ENCODE data around the gene PLXNA4. TPM values are rescaled to one million over a fixed set of nuclear protein-coding genes. Genes with fewer than 3 reads are reported as not detected.
A peak's percentile ranks its signal among the peaks of the same experiment; 100 is the strongest.

The PLXNA4 gene
- total and polyA plus RNA-seq, 3 experiments from 2014 or later = 0.02 to 0.05 TPM; not detected in 1

DNA sequence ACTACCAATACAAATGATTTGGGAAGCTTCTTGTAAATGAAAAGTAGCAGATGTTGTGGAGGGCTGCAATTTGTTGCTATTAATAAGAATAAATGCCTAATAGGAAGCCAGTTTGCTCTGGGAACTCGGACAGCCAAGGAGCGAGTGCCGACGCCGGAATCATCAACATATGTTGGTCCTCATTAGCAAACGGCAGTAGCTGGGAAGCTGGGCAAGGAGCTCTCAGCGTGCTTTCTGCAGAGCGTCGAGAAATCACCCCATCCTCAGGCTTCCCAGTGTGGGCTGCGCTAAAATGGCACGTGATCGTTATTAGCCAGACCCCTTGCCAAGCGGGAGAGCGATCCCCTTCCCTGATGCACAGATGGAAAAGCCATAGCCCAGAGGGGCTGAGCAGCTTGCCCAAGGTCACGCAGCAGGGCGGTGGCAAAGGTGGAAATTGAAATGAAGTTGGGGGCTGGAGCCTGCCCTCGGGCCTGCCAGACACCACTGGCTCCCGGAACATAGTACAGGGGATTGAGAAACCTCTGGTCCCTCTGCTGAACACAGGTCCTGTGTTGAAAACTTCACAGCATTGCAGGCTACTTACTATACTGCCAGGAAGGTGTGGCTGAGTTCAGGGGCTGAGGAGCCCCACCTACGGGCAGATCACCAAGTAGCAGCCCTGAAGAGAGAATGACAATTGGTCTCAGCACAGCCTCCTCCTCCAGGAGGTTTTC, 326.9 kb downstream of the PLXNA4 start:
- no peak overlapping the region for H3K27ac Mint-ChIP-seq
- Histone ChIP-seq H3K4me3 (ENCODE audit: low read length) (no peak overlapping the region), H3K27me3 (ENCODE audit: insufficient read depth, low read length, poor library complexity, severe bottlenecking) (no peaks in the 10 kb centered on the region), H3K9me3 (ENCODE audit: low read length) (no peaks in the 10 kb centered on the region), H3K27ac (ENCODE audit: low read depth, low read length) (no peak overlapping the region), H3K4me1 (ENCODE audit: insufficient read depth, low read length) (no peaks in the 10 kb centered on the region), H3K36me3 (ENCODE audit: insufficient read depth, low read length) (no peaks in the 10 kb centered on the region)
- peaks cover 13 to 30% of the 10 kb centered on the region in 2 donors for H3K27me3 Mint-ChIP-seq
- no peak overlapping the region for H3K4me3 Mint-ChIP-seq
- H3K36me3 Mint-ChIP-seq = no peaks in the 10 kb centered on the region
- no peaks in the 10 kb centered on the region for H3K4me1 Mint-ChIP-seq
- no peak for DNase-seq
- ChIA-PET POLR2A (no interaction called here), CTCF (no interaction called here)
- peaks cover 0 to 7% (median 3%) of the 10 kb centered on the region in 5 donors for H3K9me3 Mint-ChIP-seq

DNA sequence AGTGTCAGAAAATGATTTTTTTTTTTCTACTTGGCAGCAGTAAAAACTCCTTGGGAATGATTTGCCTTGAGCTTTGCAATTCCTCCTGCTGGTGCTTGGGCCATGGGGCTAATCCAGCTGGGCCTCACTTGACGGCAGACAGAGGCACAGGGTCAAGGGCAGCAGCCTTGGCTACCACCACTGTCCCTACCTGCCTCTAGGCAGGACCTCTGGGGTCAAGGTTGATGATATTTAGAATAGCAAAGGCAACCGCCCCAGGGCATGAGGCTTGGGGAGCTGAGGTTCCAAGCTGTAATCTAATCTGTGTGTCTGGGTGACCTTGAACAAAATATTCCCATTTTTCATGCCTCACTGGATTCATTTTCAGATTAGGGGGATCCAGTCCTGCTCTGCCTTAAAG, 327.4 kb downstream of the PLXNA4 start:
- POLR2A ChIA-PET = no interaction called here
- H3K27ac ChIP-seq (ENCODE audit: low read depth, low read length) = no peak overlapping the region
- CTCF ChIA-PET = no interaction called here
- DNase-seq = no peak
- no peaks in the 10 kb centered on the region for H3K36me3 ChIP-seq (ENCODE audit: insufficient read depth, low read length)
- Mint-ChIP-seq H3K36me3 (no peaks in the 10 kb centered on the region), H3K27ac (no peak overlapping the region), H3K27me3 (peaks cover 11 to 31% of the 10 kb centered on the region in 2 donors), H3K4me3 (no peak overlapping the region), H3K4me1 (no peaks in the 10 kb centered on the region), H3K9me3 (peaks cover 0 to 7% (median 3%) of the 10 kb centered on the region in 5 donors)
- no peaks in the 10 kb centered on the region for H3K27me3 ChIP-seq (ENCODE audit: insufficient read depth, low read length, poor library complexity, severe bottlenecking)
- no peaks in the 10 kb centered on the region for H3K9me3 ChIP-seq (ENCODE audit: low read length)
- no peak overlapping the region for H3K4me3 ChIP-seq (ENCODE audit: low read length)
- no peaks in the 10 kb centered on the region for H3K4me1 ChIP-seq (ENCODE audit: insufficient read depth, low read length)

GRCh38 chr7:132247995-132248618, 328.2 kb downstream of the PLXNA4 start:
- H3K4me1 Mint-ChIP-seq = no peaks in the 10 kb centered on the region
- Histone ChIP-seq H3K9me3 (ENCODE audit: low read length) (no peaks in the 10 kb centered on the region), H3K4me1 (ENCODE audit: insufficient read depth, low read length) (no peaks in the 10 kb centered on the region), H3K4me3 (ENCODE audit: low read length) (no peak overlapping the region), H3K36me3 (ENCODE audit: insufficient read depth, low read length) (no peaks in the 10 kb centered on the region), H3K27ac (ENCODE audit: low read depth, low read length) (no peak overlapping the region), H3K27me3 (ENCODE audit: insufficient read depth, low read length, poor library complexity, severe bottlenecking) (no peaks in the 10 kb centered on the region)
- H3K36me3 Mint-ChIP-seq = no peaks in the 10 kb centered on the region
- peaks cover 0 to 7% (median 3%) of the 10 kb centered on the region in 5 donors for H3K9me3 Mint-ChIP-seq
- H3K27me3 Mint-ChIP-seq = peaks cover 5 to 31% of the 10 kb centered on the region in 2 donors
- no peak overlapping the region for H3K4me3 Mint-ChIP-seq
- no peak overlapping the region for H3K27ac Mint-ChIP-seq
- POLR2A ChIA-PET = no interaction called here
- CTCF ChIA-PET = no interaction called here
- DNase-seq = no peak

GRCh38 chr7:132246591-132246990, 329.7 kb downstream of the PLXNA4 start:
- ChIA-PET CTCF (no interaction called here), POLR2A (no interaction called here)
- Histone ChIP-seq H3K4me3 (ENCODE audit: low read length) (no peak overlapping the region), H3K4me1 (ENCODE audit: insufficient read depth, low read length) (no peaks in the 10 kb centered on the region), H3K27me3 (ENCODE audit: insufficient read depth, low read length, poor library complexity, severe bottlenecking) (no peaks in the 10 kb centered on the region), H3K9me3 (ENCODE audit: low read length) (no peaks in the 10 kb centered on the region), H3K36me3 (ENCODE audit: insufficient read depth, low read length) (no peaks in the 10 kb centered on the region), H3K27ac (ENCODE audit: low read depth, low read length) (no peak overlapping the region)
- no peaks in the 10 kb centered on the region for H3K4me1 Mint-ChIP-seq
- DNase-seq = no peak
- no peak overlapping the region for H3K27ac Mint-ChIP-seq
- H3K27me3 Mint-ChIP-seq = peaks cover 5 to 28% of the 10 kb centered on the region in 2 donors
- no peaks in the 10 kb centered on the region for H3K36me3 Mint-ChIP-seq
- H3K4me3 Mint-ChIP-seq = no peak overlapping the region
- H3K9me3 Mint-ChIP-seq = peaks cover 0 to 7% (median 3%) of the 10 kb centered on the region in 5 donors

DNA sequence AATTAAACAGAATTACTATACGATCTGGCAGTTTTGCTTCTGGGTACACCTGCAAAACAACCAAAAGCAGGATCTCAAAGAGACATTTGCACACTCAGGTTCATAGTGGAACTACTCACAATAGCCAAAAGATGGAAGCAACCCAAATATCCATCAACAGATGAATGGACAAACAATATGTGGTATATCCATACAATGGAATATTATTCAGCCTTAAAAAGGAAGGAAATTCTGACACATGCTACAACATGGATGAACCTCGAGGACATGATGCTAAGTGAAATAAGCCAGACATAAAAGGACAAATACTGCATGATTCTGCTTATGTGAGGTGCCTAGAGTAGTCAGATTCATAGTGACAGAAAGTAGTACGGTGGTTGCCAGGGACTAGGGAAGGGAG, 330.7 kb downstream of the PLXNA4 start:
- no peak for DNase-seq
- Histone ChIP-seq H3K4me3 (ENCODE audit: low read length) (no peak overlapping the region), H3K27ac (ENCODE audit: low read depth, low read length) (no peak overlapping the region), H3K36me3 (ENCODE audit: insufficient read depth, low read length) (no peaks in the 10 kb centered on the region), H3K27me3 (ENCODE audit: insufficient read depth, low read length, poor library complexity, severe bottlenecking) (no peaks in the 10 kb centered on the region), H3K4me1 (ENCODE audit: insufficient read depth, low read length) (no peaks in the 10 kb centered on the region), H3K9me3 (ENCODE audit: low read length) (no peaks in the 10 kb centered on the region)
- ChIA-PET POLR2A (no interaction called here), CTCF (no interaction called here)
- Mint-ChIP-seq H3K9me3 (peaks cover 0 to 7% (median 3%) of the 10 kb centered on the region in 5 donors), H3K4me3 (no peak overlapping the region), H3K27me3 (peaks cover 5 to 28% of the 10 kb centered on the region in 2 donors), H3K4me1 (no peaks in the 10 kb centered on the region), H3K36me3 (no peaks in the 10 kb centered on the region), H3K27ac (no peak overlapping the region)

DNA sequence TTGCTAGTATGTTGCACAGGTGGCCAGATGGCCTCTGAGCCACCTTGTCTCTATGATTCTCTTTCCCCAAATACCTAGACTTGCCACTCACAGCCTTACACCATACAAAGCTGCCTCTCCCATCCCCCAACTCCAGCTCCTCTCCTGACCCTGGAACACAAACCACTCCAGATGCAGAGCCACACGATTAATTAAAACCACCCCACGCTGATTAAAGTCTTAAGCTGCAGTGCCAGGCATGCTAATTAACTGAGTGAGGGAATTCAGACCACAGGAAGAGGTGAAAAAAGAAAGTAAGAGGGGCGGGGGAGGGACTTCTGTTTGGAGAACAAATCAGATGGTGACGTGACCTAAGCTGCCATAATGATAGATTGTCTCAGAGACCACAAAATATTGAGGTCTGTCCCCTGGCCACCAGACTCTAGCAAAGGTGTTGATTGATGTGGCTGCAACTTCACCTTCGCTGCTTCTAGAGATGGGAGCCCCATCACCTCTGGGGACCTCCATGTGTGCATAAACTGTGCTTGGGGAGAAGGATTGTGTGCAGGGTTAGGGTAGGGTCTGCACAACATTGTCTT, 331.3 kb downstream of the PLXNA4 start:
- H3K4me3 ChIP-seq (ENCODE audit: low read length) = no peak overlapping the region
- H3K4me3 Mint-ChIP-seq = no peak overlapping the region
- no peaks in the 10 kb centered on the region for H3K27me3 ChIP-seq (ENCODE audit: insufficient read depth, low read length, poor library complexity, severe bottlenecking)
- H3K9me3 Mint-ChIP-seq = peaks cover 0 to 7% (median 3%) of the 10 kb centered on the region in 5 donors
- peaks cover 5 to 28% of the 10 kb centered on the region in 2 donors for H3K27me3 Mint-ChIP-seq
- H3K36me3 ChIP-seq (ENCODE audit: insufficient read depth, low read length) = no peaks in the 10 kb centered on the region
- no peaks in the 10 kb centered on the region for H3K4me1 Mint-ChIP-seq
- DNase-seq = no peak
- no peak overlapping the region for H3K27ac Mint-ChIP-seq
- ChIA-PET CTCF (no interaction called here), POLR2A (no interaction called here)
- H3K9me3 ChIP-seq (ENCODE audit: low read length) = no peaks in the 10 kb centered on the region
- no peaks in the 10 kb centered on the region for H3K36me3 Mint-ChIP-seq
- no peaks in the 10 kb centered on the region for H3K4me1 ChIP-seq (ENCODE audit: insufficient read depth, low read length)
- no peak overlapping the region for H3K27ac ChIP-seq (ENCODE audit: low read depth, low read length)

DNA sequence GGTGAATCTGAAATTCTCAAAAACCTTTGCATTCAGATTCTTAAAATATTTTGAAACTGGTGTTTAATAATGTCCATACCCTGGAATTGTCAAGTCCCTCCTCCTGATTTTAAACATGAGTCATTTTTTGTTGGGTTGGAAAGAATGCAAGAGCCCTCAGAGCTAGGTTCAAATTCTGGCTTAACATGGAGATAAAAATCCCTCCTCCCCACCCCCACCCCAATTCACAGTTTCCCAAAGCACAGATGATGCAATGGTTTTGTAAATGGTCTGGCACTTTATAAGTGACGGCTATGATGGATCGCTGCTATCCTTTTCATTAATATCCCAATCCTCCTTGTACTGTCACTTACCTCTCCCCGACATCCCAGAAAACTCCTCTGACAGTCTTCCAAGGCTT, 332.8 kb downstream of the PLXNA4 start:
- ChIA-PET POLR2A (no interaction called here), CTCF (no interaction called here)
- Mint-ChIP-seq H3K36me3 (no peaks in the 10 kb centered on the region), H3K4me3 (no peak overlapping the region), H3K9me3 (peaks cover 0 to 7% (median 3%) of the 10 kb centered on the region in 5 donors), H3K4me1 (no peaks in the 10 kb centered on the region), H3K27ac (peak overlapping the region in 1 of 8 donors; percentile 54), H3K27me3 (peaks cover 6 to 22% of the 10 kb centered on the region in 2 donors)
- no peaks in the 10 kb centered on the region for H3K9me3 ChIP-seq (ENCODE audit: low read length)
- H3K27ac ChIP-seq (ENCODE audit: low read depth, low read length) = no peak overlapping the region
- no peak for DNase-seq
- no peaks in the 10 kb centered on the region for H3K4me1 ChIP-seq (ENCODE audit: insufficient read depth, low read length)
- no peak overlapping the region for H3K4me3 ChIP-seq (ENCODE audit: low read length)
- no peaks in the 10 kb centered on the region for H3K36me3 ChIP-seq (ENCODE audit: insufficient read depth, low read length)
- H3K27me3 ChIP-seq (ENCODE audit: insufficient read depth, low read length, poor library complexity, severe bottlenecking) = no peaks in the 10 kb centered on the region

- no peak overlapping the region for H3K27ac Mint-ChIP-seq
- DNase-seq = no peak
- ChIA-PET POLR2A (no interaction called here), CTCF (no interaction called here)
- peaks cover 0 to 7% (median 3%) of the 10 kb centered on the region in 5 donors for H3K9me3 Mint-ChIP-seq
- Histone ChIP-seq H3K4me1 (ENCODE audit: insufficient read depth, low read length) (no peaks in the 10 kb centered on the region), H3K27me3 (ENCODE audit: insufficient read depth, low read length, poor library complexity, severe bottlenecking) (no peaks in the 10 kb centered on the region), H3K4me3 (ENCODE audit: low read length) (no peak overlapping the region), H3K9me3 (ENCODE audit: low read length) (no peaks in the 10 kb centered on the region), H3K27ac (ENCODE audit: low read depth, low read length) (no peak overlapping the region), H3K36me3 (ENCODE audit: insufficient read depth, low read length) (no peaks in the 10 kb centered on the region)
- no peak overlapping the region for H3K4me3 Mint-ChIP-seq
- H3K36me3 Mint-ChIP-seq = no peaks in the 10 kb centered on the region
- peaks cover 5 to 18% of the 10 kb centered on the region in 2 donors for H3K27me3 Mint-ChIP-seq
- no peaks in the 10 kb centered on the region for H3K4me1 Mint-ChIP-seq
Measured at GRCh38 chr7:132243051-132243450, 333.2 kb downstream of the PLXNA4 start.

Measured in CD8-positive, alpha-beta memory T cell (primary cell).